ENCODE data around the gene ZNF200. TPM values are rescaled to one million over a fixed set of nuclear protein-coding genes. Genes with fewer than 3 reads are reported as not detected.

The ZNF200 gene
- total RNA-seq = 8.1 and 9.2 TPM in 2 replicates

DNA sequence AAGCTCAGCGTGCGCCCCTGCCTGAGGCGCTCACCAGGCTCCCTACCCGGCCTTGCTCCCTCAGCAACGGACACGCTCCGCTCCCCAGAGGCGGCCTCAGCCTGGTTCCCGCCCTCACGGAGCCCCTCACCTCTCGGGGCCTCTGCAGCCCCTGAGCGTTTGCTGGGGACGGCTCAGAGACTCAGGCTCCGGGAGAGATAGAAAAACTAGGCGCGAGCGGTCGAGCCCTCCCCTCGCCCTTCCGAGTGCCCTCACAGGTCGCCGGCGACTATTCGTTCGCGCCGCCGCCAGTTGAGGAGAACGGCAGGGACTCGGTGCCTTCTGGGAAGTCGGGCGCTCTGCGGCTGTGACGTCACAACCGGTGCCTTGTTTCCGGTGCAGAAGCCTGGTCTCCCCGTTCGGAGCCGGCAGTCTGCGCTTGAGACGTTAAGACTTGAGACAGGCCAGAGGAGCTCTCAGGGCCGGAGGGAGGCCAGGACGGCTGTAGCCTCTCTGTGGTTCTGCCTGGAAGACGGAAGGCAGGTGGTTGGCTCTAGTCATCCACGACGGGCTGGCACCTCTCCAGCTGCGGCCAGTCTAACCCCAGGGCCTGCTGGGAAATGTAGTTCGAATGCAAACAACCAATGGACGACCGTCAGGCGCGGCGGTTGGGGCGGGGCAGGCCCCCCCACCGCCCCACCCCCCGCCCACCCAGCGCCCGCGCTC is at the start of gene ZNF200:
Gene ZNF200 (minus strand): TSS at position 302 of the 705 bp plus-strand sequence. CDS start 1,403 bp downstream, outside the sequence.

DNA sequence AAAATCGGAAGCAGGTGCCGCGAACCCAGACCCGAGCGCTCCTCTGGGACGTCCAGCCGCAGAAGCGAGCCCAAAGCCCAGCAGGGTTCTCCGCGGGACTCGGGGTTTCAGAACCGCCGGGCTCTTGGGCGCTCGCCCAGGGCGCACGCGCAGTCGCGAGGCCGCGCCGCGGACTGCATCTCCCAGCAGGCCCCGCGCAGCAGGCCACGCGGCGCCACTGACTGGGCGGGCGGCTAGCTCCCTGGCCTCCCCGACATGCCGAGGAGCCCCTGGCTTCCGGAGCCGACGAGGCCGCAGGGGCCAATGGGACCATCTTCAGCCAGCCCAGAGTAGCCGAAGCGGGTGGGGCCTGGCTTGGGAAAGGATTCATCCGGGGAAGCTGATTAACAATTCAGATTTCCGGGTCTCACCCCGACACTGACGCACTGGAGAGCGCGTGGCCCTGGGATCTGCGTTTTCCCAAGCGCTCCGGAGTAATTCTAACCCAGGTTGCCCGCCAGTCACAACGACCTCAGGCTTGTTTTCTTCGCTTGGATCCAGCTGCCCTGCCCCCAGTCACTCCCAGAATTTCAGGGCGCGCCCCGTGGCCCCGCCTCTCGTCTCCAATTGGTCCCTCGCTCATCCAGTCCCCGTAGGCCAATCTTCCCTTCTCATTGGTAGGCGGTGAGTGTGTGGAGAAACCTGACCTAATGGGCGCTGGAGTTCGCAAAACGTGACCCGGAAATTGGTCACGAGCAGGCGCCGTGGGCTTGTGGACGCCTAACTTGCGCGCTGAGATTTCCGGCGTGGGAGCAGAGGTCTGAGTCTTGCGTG is 48.0 kb upstream of the ZNF200 start, which contains the start of gene ZNF263:
Gene ZNF263 (plus strand): TSS at position 762 of the 813 bp plus-strand sequence. CDS start 328 bp downstream, outside the sequence.

DNA sequence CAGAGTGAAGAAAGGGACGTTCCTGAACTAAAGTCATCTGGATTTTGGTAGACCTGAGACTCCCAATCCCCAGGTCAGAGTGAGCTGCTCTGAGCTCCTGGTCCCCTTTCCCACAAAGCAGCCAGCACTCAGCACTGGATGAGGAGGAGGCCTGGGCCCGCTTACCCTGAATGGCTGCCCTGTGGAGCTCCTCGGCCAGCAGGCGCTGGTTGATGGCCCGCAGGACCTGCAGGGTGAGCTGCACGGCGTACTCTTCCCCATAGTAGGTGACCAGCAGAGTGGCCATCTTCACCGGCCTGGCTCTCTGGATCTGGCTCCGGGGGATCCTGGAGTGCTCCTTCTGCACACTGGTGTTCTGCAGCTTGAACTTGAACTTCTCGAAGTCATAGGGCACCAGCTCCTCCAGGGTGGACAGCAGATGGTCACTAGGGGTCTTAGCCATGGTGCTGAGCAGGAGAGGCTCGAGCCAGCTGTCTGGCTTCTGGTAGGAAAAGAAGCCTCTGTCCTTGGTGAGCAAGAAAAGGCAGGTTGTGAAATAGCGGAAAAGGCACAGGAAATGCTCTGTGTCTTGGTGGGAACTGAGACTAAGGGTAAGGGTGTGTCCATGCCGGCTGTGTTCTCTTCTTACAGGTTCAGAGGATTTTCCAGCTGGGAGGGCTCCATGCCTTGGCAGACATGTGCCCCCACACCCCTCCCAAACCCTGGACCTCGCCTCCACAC is 21.3 kb upstream of the ZNF200 start, which contains the start of gene MEFV:
Gene MEFV (minus strand): TSS at position 488 of the 720 bp plus-strand sequence. CDS start 46 bp downstream, at position 442.

GRCh38 chr16:3187798-3188674 is 46.9 kb downstream of the ZNF200 start, which contains the start of gene OR1F1:
Gene OR1F1, plus strand, starts transcription at chr16:3188204.

Other genes with a start within 250 kb of the ZNF200 start
- gene CLDN9, start 222.2 kb downstream of the ZNF200 start, total RNA-seq = not detected in 2 replicates
- not detected in 2 replicates for gene CLDN6, start 217.0 kb downstream of the ZNF200 start, total RNA-seq
- gene TNFRSF12A, start 214.8 kb downstream of the ZNF200 start, total RNA-seq = 269 and 359 TPM in 2 replicates
- gene HCFC1R1, start 211.2 kb downstream of the ZNF200 start, total RNA-seq = 4.6 and 17.7 TPM in 2 replicates
- 31.4 and 32.7 TPM in 2 replicates for gene THOC6, start 211.1 kb downstream of the ZNF200 start, total RNA-seq
- under 0.01 and 0.25 TPM in 2 replicates for gene BICDL2, start 198.2 kb downstream of the ZNF200 start, total RNA-seq
- under 0.01 and 0.11 TPM in 2 replicates for gene MMP25, start 188.6 kb downstream of the ZNF200 start, total RNA-seq
- 1.9 and 8.6 TPM in 2 replicates for gene IL32, start 169.5 kb downstream of the ZNF200 start, total RNA-seq
- not detected in 2 replicates for gene ZSCAN10, start 135.9 kb downstream of the ZNF200 start, total RNA-seq
- gene ZNF205, start 122.6 kb downstream of the ZNF200 start, total RNA-seq = 20.5 and 24.1 TPM in 2 replicates
- 7.4 and 9.5 TPM in 2 replicates for gene ZNF213, start 100.1 kb downstream of the ZNF200 start, total RNA-seq
- not detected in 2 replicates for gene OR1F1, start 47.0 kb downstream of the ZNF200 start, total RNA-seq
- gene MEFV, start 21.5 kb upstream of the ZNF200 start, total RNA-seq = 0.12 TPM in 1 of 2 replicates, not detected in the other
- 43.3 and 47.5 TPM in 2 replicates for gene ZNF263, start 48.3 kb upstream of the ZNF200 start, total RNA-seq
- 6.3 and 6.4 TPM in 2 replicates for gene TIGD7, start 70.3 kb upstream of the ZNF200 start, total RNA-seq
- gene ZNF75A, start 70.3 kb upstream of the ZNF200 start, total RNA-seq = 20.8 and 21.1 TPM in 2 replicates
- gene OR2C1, start 120.7 kb upstream of the ZNF200 start, total RNA-seq = 0.25 TPM in 1 of 2 replicates, not detected in the other
- gene ZSCAN32, start 165.8 kb upstream of the ZNF200 start, total RNA-seq = 10.6 and 11.7 TPM in 2 replicates
- 4.5 and 5.6 TPM in 2 replicates for gene ZNF174, start 166.1 kb upstream of the ZNF200 start, total RNA-seq
- gene ZNF597, start 208.3 kb upstream of the ZNF200 start, total RNA-seq = 1.7 and 2.0 TPM in 2 replicates
- gene NAA60, start 208.5 kb upstream of the ZNF200 start, total RNA-seq = 10.2 and 10.6 TPM in 2 replicates